Neuronal stem cell (in vitro differentiated cells): Measurements from ENCODE around the gene NFX1.

Source experiments
- DNase-seq: peaks from one replicate; pipeline ENCODE4 v3.0.0-alpha.2; 2013; ENCODE audit warnings: low spot score
- H2AFZ ChIP-seq: one replicate; pipeline ENCODE4 v1.6.1; 2013; ENCODE audit warnings: mild to moderate bottlenecking, low read length, inconsistent platforms
- H2AK5ac ChIP-seq: 2 replicates; pipeline ENCODE4 v1.6.1; 2013; ENCODE audit warnings: low read depth, mild to moderate bottlenecking, inconsistent platforms, low read length, moderate library complexity, mixed read lengths
- H2BK120ac ChIP-seq: 2 replicates; pipeline ENCODE4 v1.6.1; 2013; ENCODE audit warnings: low read depth, mild to moderate bottlenecking, inconsistent platforms, low read length, moderate library complexity, mixed read lengths
- H2BK12ac ChIP-seq: one replicate; pipeline ENCODE4 v1.6.1; 2013; ENCODE audit warnings: low read length, inconsistent platforms
- H2BK15ac ChIP-seq: 2 replicates; pipeline ENCODE4 v1.6.1; 2013; ENCODE audit warnings: mild to moderate bottlenecking, low read length, inconsistent platforms, mixed read lengths
- H2BK5ac ChIP-seq: one replicate; pipeline ENCODE4 v1.6.1; 2013; ENCODE audit warnings: inconsistent platforms, mild to moderate bottlenecking, low read length, moderate library complexity
- H3K14ac ChIP-seq: one replicate; pipeline ENCODE4 v1.6.1; 2013; ENCODE audit warnings: low read length, inconsistent platforms
- H3K18ac ChIP-seq: 2 replicates; pipeline ENCODE4 v1.6.1; 2013; ENCODE audit warnings: low read length, inconsistent platforms
- H3K23ac ChIP-seq: 2 replicates; pipeline ENCODE4 v1.6.1; 2013; ENCODE audit warnings: low read depth, mild to moderate bottlenecking, mixed read lengths, low read length, inconsistent platforms; ENCODE audit not compliant: poor library complexity
- H3K27ac ChIP-seq: replicated peaks from 3 replicates; pipeline ENCODE4 v1.5.1; 2013; ENCODE audit warnings: low read length, inconsistent platforms
- H3K27me3 ChIP-seq, 3 experiments: 2 replicates each; pipeline ENCODE4 v1.6.1; 2013; ENCODE audit warnings: low read length in 3 of 3, mild to moderate bottlenecking in 2 of 3, inconsistent platforms in 1 of 3, low read depth in 1 of 3, mixed read lengths in 1 of 3, moderate library complexity in 1 of 3; ENCODE audit not compliant: control insufficient read depth in 3 of 3, insufficient read depth in 3 of 3
- H3K36me3 ChIP-seq, 2 donors: replicated peaks in 1 of 2; 2 replicates each; pipeline ENCODE4 v1.6.1; 2013; ENCODE audit warnings: low read length in 2 of 2; ENCODE audit not compliant: control insufficient read depth in 2 of 2, insufficient read depth in 2 of 2
- H3K4ac ChIP-seq: 2 replicates; pipeline ENCODE4 v1.6.1; 2013; ENCODE audit warnings: inconsistent platforms, mild to moderate bottlenecking, low read length, moderate library complexity
- H3K4me1 ChIP-seq, 2 donors: 1 replicate in 1 of 2; 2 replicates in 1 of 2; pipeline ENCODE4 v1.6.1; 2013; ENCODE audit warnings: low read length in 2 of 2, low read depth in 1 of 2; ENCODE audit not compliant: control insufficient read depth in 2 of 2, insufficient read depth in 1 of 2
- H3K4me2 ChIP-seq: one replicate; pipeline ENCODE4 v1.6.1; 2013; ENCODE audit warnings: mild to moderate bottlenecking, low read length, inconsistent platforms; ENCODE audit not compliant: insufficient read depth, poor library complexity, severe bottlenecking
- H3K4me3 ChIP-seq, 2 donors: 2 replicates each; pipeline ENCODE4 v1.5.1; 2013; ENCODE audit warnings: low read length in 2 of 2, mild to moderate bottlenecking in 2 of 2, inconsistent platforms in 1 of 2, moderate library complexity in 1 of 2
- H3K79me1 ChIP-seq: one replicate; pipeline ENCODE4 v1.6.1; 2013; ENCODE audit warnings: low read depth, mild to moderate bottlenecking, inconsistent platforms, low read length, moderate library complexity
- H3K9ac ChIP-seq: one replicate; pipeline ENCODE4 v1.6.1; 2013; ENCODE audit warnings: mild to moderate bottlenecking, low read depth, low read length, inconsistent platforms; ENCODE audit not compliant: poor library complexity
- H3K9me3 ChIP-seq, 2 donors: replicated peaks in 1 of 2; 2 replicates each; pipeline versions ENCODE3 to v1.6.1; 2013; ENCODE audit warnings: low read length in 2 of 2, mild to moderate bottlenecking in 2 of 2, inconsistent platforms in 1 of 2, low read depth in 1 of 2, mixed read lengths in 1 of 2, moderate library complexity in 1 of 2; ENCODE audit not compliant: control insufficient read depth in 2 of 2, insufficient read depth in 1 of 2
- H4K8ac ChIP-seq: one replicate; pipeline ENCODE4 v1.6.1; 2013; ENCODE audit warnings: low read depth, mild to moderate bottlenecking, inconsistent platforms, low read length, moderate library complexity
- H4K91ac ChIP-seq: one replicate; pipeline ENCODE4 v1.6.1; 2013; ENCODE audit warnings: low read length, low read depth, mild to moderate bottlenecking, inconsistent platforms; ENCODE audit not compliant: poor library complexity
- WGBS, 2 donors: extraction: QIAGEN DNeasy Blood & Tissue Kit; methylation state at CpG; one replicate each; pipeline ENCODE4 v1.1.7; 2013; ENCODE audit warnings: missing lambda C conversion rate in 2 of 2, mixed read lengths in 1 of 2; ENCODE audit not compliant: insufficient read length in 2 of 2, insufficient replicate concordance in 1 of 2; ENCODE audit errors: extremely low coverage in 2 of 2; 5-methylcytosine and 5-hydroxymethylcytosine counted together

Gene NFX1

GRCh38 chr9:33273266-33273971, 16.9 kb upstream of the NFX1 start:
- Histone ChIP-seq H2BK5ac (no peak overlapping the region), H2AFZ (no peak overlapping the region), H3K4me1 (no peaks in the 10 kb centered on the region), H3K9me3 (no peaks in the 10 kb centered on the region), H2BK12ac (no peak overlapping the region), H3K9ac (no peak overlapping the region), H2AK5ac (no peak overlapping the region), H2BK120ac (no peak overlapping the region), H2BK15ac (no peak overlapping the region), H3K27me3 (no peaks in the 10 kb centered on the region), H3K18ac (no peak overlapping the region), H3K36me3 (peaks cover 21 to 90% of the 10 kb centered on the region in 2 donors), H3K14ac (no peak overlapping the region), H3K4ac (no peak overlapping the region), H4K8ac (no peak overlapping the region), H4K91ac (no peak overlapping the region), H3K27ac (no peak overlapping the region), H3K4me3 (no peak overlapping the region), H3K23ac (no peak overlapping the region), H3K4me2 (no peak overlapping the region), H3K79me1 (no peaks in the 10 kb centered on the region)
- WGBS, 2 donors, result no CpG with 5 or more reads among the region's 3 CpGs
- no peak for DNase-seq

- Histone ChIP-seq H3K27ac (no peak overlapping the region), H2AFZ (no peak overlapping the region), H4K91ac (no peak overlapping the region), H2BK15ac (no peak overlapping the region), H2BK120ac (no peak overlapping the region), H3K4me2 (no peak overlapping the region), H3K79me1 (no peaks in the 10 kb centered on the region), H2BK12ac (no peak overlapping the region), H3K4me1 (no peaks in the 10 kb centered on the region), H3K9me3 (no peaks in the 10 kb centered on the region), H3K23ac (no peak overlapping the region), H2AK5ac (no peak overlapping the region), H2BK5ac (no peak overlapping the region), H4K8ac (no peak overlapping the region), H3K9ac (no peak overlapping the region), H3K4ac (no peak overlapping the region), H3K14ac (no peak overlapping the region), H3K27me3 (no peaks in the 10 kb centered on the region), H3K4me3 (no peak overlapping the region), H3K18ac (no peak overlapping the region), H3K36me3 (peaks cover 22 to 90% of the 10 kb centered on the region in 2 donors)
- WGBS, 2 donors, result no CpG with 5 or more reads among the region's 2 CpGs
- no peak for DNase-seq
Observed at GRCh38 chr9:33273972-33274328, 16.4 kb upstream of the NFX1 start.

- Histone ChIP-seq H2AK5ac (no peak overlapping the region), H3K23ac (no peak overlapping the region), H3K36me3 (peaks cover 20 to 93% of the 10 kb centered on the region in 2 donors), H3K9me3 (no peaks in the 10 kb centered on the region), H2BK15ac (no peak overlapping the region), H2BK5ac (no peak overlapping the region), H3K4me1 (no peaks in the 10 kb centered on the region), H4K91ac (no peak overlapping the region), H4K8ac (no peak overlapping the region), H3K79me1 (no peaks in the 10 kb centered on the region), H2AFZ (no peak overlapping the region), H3K4ac (no peak overlapping the region), H2BK12ac (no peak overlapping the region), H3K4me2 (no peak overlapping the region), H3K27ac (no peak overlapping the region), H3K27me3 (no peaks in the 10 kb centered on the region), H3K4me3 (no peak overlapping the region), H2BK120ac (no peak overlapping the region), H3K14ac (no peak overlapping the region), H3K9ac (no peak overlapping the region), H3K18ac (no peak overlapping the region)
- no peak for DNase-seq
- no CpG with 5 or more reads among the region's 4 CpGs for WGBS, 2 donors
Observed at GRCh38 chr9:33277484-33277883, 12.8 kb upstream of the NFX1 start.

GRCh38 chr9:33285502-33285901, 4.8 kb upstream of the NFX1 start:
- Histone ChIP-seq H3K36me3 (peaks cover 0 to 30% of the 10 kb centered on the region in 2 donors), H3K9ac (no peak overlapping the region), H4K8ac (no peak overlapping the region), H3K14ac (no peak overlapping the region), H2AFZ (no peak overlapping the region), H3K4ac (no peak overlapping the region), H3K27me3 (no peaks in the 10 kb centered on the region), H3K4me3 (no peak overlapping the region), H4K91ac (no peak overlapping the region), H2BK120ac (no peak overlapping the region), H2BK12ac (no peak overlapping the region), H3K79me1 (no peaks in the 10 kb centered on the region), H3K4me1 (no peaks in the 10 kb centered on the region), H2BK15ac (no peak overlapping the region), H3K18ac (no peak overlapping the region), H3K27ac (no peak overlapping the region), H2BK5ac (no peak overlapping the region), H3K4me2 (no peak overlapping the region), H3K23ac (no peak overlapping the region), H2AK5ac (no peak overlapping the region), H3K9me3 (no peaks in the 10 kb centered on the region)
- DNase-seq, result no peak
- WGBS, 2 donors, result no CpG with 5 or more reads among the region's 5 CpGs
